GM18861 (cell line): ENCODE results near the gene PUS7.
"Not testable (repeated sequence)": the region's sequence is repeated elsewhere in the genome, so short reads cannot be mapped to it uniquely, and the experiment has no call there.

Source experiments
- ATAC-seq: cut with Tn5 transposase; IDR thresholded peaks from one replicate; pipeline ENCODE4 v1.9.1; 2021; ENCODE audit not compliant: unreplicated experiment

The PUS7 gene

GRCh38 chr7:105502173-105502572, 19.9 kb downstream of the PUS7 start:
- ATAC-seq, result no peak

DNA sequence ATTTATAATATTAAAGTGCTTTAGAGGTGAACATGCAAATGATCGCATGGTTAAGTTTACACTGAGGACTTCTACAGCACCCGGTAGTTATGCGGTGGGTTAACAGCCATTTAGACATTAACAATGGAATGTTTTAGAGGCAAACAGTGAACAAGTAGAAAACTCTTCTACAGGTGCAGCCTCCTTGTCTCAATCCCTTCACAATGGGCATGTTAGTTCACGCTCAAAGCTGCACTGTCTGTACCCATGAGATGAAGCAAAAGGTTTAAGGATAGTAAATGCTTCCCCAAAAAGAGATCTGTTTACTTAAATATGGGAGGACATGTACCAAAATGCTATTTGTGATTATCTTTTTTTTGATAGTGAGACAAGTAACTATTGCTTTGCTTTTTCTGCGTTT, 25.1 kb downstream of the PUS7 start:
- no peak for ATAC-seq

- ATAC-seq, result no peak
Observed at GRCh38 chr7:105496521-105496920, 25.6 kb downstream of the PUS7 start.

DNA sequence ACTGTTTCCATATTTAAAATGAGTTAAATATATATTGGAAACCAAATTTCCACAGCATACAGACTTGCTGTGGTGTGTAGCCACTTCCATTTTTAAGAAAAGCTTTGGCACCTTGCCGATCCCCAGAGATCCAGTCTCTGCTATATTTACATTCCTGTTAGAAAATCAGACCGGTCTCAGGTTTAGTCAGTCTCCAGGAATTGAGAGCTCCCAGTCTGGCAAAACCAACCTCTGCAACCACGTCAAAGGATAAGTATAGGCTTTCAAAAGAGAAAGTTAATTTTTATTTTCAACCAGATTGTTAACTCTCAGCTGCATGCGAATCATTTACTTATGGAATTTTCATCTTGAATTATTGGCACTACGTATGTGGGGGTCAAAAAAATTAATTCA, 28.2 kb downstream of the PUS7 start:
- ATAC-seq, result no peak

GRCh38 chr7:105493196-105493922, 28.7 kb downstream of the PUS7 start:
- no peak for ATAC-seq

DNA sequence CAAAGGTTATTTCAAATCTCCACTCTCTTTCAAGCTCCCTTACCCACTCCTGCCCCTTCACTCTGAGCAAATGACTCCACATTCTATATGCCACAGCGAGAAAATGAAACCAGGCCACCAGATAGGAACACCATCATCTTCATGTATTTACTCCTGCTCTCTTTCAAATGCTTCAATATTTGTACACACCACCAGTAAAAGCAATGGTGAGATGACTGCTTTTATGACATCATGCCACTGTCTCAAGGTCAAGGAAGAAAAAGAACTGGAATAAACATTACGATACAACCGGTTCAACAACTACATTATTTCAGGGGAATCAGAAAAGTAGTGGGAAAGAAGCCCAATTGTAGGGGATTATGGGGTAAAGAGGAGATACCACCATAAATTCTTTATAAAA, 32.7 kb downstream of the PUS7 start:
- ATAC-seq, result no peak

DNA sequence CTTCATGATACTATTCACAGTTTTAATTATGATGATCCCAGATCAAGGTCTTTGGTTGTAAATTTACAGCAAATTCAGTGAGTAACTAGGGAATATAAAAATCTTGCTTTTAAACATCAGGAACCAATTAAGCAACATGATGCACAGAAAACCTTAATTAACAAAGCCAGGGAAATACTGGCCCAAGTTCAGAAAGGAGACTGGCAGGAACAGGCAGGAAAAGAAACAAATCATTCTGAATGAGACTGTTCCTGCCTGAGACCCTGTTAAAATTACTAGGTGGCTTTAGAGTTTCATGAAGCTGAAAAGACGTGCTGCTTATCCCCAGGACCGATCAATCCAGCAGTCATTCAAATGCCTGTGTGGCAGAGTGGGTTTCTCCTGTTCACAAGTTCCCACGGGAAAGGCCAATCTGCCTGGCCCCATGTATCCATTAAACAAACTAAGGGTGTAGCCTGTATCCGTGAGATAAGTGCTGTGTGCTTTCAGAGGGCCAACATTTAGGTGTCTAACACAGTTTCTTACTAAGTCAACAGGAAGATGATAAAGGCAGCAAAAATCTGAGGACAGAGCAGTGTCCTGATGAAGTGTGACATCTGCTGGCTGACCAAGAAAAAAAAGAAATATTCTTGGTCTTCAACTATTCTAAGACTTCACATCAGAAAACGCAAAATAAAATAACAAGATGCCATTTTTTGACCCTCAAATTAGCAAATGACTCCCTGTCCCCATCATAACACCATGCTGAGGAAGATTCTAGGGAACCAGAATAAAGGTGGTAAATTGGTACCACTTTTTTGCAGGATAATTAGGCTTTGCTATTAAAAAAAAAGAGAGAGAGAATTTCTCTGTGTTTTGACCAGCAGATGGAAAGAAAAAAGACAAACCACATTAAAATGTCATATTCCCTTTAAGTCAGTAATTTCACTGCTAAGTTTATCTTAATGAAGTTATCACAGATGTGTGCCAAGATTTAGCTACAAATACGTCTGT, 34.2 kb downstream of the PUS7 start:
- ATAC-seq, result no peak

DNA sequence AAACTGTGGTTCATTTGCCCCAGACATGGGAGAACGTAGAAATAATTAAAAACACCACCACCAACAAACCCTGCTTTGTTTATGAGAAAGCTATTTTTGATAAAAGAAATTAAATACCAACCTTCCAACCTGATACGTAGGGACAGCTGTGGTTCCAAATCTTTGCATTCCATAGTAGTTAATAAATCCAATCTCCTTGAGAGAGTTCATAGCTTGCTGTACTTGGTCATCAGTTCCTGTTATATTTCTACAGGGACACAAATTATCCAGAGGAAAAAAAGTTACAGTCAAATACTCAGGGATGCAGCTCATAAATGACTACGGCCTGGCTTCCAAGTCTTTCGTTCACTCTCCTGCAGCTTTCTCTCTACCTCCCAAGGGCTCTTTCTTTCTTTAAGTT, 41.1 kb downstream of the PUS7 start:
- no peak for ATAC-seq

- no peak for ATAC-seq
Observed at GRCh38 chr7:105478606-105479005, 43.5 kb downstream of the PUS7 start.

GRCh38 chr7:105477908-105478307, 44.2 kb downstream of the PUS7 start:
- ATAC-seq, result no peak

GRCh38 chr7:105474045-105474444, 48.0 kb downstream of the PUS7 start:
- ATAC-seq, result no peak

DNA sequence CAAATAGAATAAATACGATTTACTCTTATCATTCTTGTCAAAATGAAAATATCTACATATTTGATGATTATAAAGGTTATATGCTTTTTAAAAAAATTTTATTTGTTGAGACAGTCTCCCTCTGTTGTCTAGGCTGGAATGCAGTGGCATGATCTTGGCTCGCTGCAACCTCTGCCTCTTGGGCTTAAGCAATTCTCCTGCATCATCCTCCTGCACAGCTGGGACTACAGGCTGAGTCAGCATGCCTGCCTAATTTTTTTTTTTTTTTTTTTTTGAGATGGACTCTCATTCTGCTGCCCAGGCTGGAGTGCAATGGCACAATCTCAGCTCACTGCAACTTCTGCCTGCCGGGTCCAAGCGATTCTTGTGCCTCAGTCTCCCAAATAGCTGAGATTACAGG, 48.9 kb downstream of the PUS7 start:
- no peak for ATAC-seq

- ATAC-seq, result no peak
Observed at GRCh38 chr7:105470846-105471245, 51.2 kb downstream of the PUS7 start.

GRCh38 chr7:105470090-105470489, 52.0 kb downstream of the PUS7 start:
- ATAC-seq, result no peak

DNA sequence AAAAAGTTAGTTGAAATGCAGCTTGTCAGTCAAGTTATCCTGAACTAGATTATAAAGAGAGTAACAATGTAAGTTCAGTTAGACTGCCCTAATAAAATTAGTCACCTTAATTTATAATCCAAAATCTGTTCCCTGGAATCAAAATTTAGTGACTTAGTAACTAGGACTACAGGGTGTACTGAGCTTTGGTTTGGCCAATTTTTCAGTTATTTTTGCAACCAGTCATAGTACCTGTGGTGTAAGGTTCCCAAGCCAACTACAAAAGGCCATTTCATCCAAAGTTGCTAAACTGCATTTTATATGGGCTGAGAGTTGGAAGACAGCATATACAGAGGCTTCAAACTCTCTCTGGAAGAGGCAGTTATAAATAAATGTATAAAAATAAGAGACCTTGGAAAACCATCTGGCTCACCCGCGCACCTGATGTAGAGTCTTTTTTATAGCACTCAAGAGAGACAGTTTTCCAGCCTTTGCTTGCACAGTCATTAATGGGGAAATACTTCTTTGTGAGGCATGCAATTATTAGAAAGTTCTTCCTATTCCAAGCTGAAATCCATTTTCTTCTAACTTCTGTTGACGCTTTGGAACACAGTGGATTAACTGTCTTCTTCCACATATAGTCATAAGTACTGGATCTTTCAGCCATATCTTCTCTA, 59.2 kb downstream of the PUS7 start:
- no peak for ATAC-seq

- ATAC-seq, result no peak
Observed at GRCh38 chr7:105461518-105461917, 60.6 kb downstream of the PUS7 start.

- no peak for ATAC-seq
Observed at GRCh38 chr7:105457619-105458225, 64.3 kb downstream of the PUS7 start.

DNA sequence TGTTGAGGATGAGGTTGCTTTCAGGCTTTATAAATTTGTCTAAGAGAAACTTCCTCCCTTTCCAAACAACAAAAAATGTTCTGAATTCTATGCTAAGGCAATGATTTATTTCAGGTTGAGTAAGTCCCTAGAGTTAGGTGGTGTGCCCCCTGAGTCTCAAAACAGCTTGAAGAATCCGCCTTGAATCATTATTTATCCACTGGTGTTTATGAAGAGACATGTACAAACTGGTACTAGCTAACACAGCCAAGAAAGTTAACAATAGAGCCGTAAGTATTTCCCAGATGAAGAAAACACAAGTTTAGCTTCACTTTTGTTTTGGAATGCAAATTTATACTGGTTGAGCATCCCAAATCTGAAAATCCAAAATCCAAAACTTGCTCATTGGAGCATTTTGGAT, 67.2 kb downstream of the PUS7 start:
- no peak for ATAC-seq

GRCh38 chr7:105454095-105454747, 67.8 kb downstream of the PUS7 start:
- no peak for ATAC-seq

DNA sequence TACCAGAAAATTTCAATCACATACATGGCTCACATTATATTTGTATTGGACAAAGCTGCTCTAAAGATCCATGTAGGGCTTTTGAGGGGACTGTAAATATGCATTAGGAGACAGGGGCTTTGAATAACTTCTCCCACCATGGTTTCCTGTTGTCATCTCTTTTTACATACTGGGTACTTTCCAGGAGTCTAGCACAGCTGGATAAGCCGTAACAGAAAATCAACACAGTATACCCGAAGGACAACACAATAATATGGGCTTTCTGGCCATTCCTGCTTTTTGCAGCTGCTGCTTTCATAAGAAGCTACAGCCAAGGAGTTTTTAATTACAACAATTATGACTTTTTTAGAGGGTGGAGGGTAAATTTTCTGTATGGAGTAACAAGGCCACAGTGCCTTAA, 70.0 kb downstream of the PUS7 start:
- no peak for ATAC-seq

DNA sequence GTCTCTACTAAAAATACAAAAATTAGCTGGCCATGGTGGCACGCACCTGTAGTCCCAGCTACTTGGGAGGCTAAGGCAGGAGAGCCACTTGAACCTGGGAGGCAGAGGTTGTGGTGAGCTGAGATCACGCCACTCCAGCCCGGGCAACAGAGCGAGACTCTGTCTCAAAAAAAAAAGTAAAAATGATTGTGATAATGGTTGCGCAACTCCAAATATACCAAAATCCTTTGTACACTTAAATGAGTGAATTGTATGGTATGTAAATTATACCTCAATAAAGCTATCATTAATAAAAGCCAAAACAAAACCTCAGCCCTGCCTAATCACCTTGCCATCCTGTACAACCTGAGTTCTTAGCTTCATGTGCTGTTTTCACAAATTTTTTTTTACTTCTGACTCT, 71.2 kb downstream of the PUS7 start:
- ATAC-seq, result not testable (repeated sequence)
